CD4-positive, alpha-beta T cell treated with Interleukin-2 at 100 ng/mL for 4 hours (primary cell): ENCODE results near the gene TGFA.

Source experiments
- DNase-seq: peaks from one replicate; pipeline ENCODE4 v3.0.0-alpha.2; 2020; ENCODE audit warnings: low spot score

The TGFA gene

GRCh38 chr2:70418514-70418913 is 135.1 kb downstream of the TGFA start:
- DNase-seq, result no peak

GRCh38 chr2:70417011-70417410 is 136.6 kb downstream of the TGFA start:
- DNase-seq, result no peak

- DNase-seq, result no peak
Measured at GRCh38 chr2:70412294-70413070, 141.1 kb downstream of the TGFA start.

- DNase-seq, result no peak
Measured at GRCh38 chr2:70411483-70412125, 142.0 kb downstream of the TGFA start.

GRCh38 chr2:70403267-70404053 is 150.2 kb downstream of the TGFA start:
- no peak for DNase-seq

- DNase-seq, result no peak
Measured at GRCh38 chr2:70400539-70400938, 153.1 kb downstream of the TGFA start.

- DNase-seq, result no peak
Measured at GRCh38 chr2:70399046-70399445, 154.6 kb downstream of the TGFA start.
